OCI-LY1 (cell line): ENCODE results near the gene ADCY4.

Source experiments
- CTCF ChIP-seq: fragments of 200-600 bp; sonication (generic), shearing (Covaris generic); IDR thresholded peaks from 2 replicates; pipeline ENCODE4 v1.5.1; 2017; ENCODE audit warnings: mild to moderate bottlenecking, antibody characterized with exemption, low read length, moderate library complexity, mixed read lengths
- EZH2 ChIP-seq: fragments of 200-600 bp; sonication (generic), shearing (Covaris generic); IDR thresholded peaks from 2 replicates; pipeline ENCODE4 v1.8.0; 2017; ENCODE audit warnings: borderline replicate concordance, mixed run types, mild to moderate bottlenecking, antibody characterized with exemption, low read length, moderate library complexity, mixed read lengths

GRCh38 chr14:24340606-24341005 lies 5.7 kb upstream of the ADCY4 start:
- TF ChIP-seq EZH2, result no peak
- TF ChIP-seq CTCF, result no peak
